A673 (cell line): ENCODE data around the gene SYT17. TPM values are rescaled to one million over a fixed set of nuclear protein-coding genes. Genes with fewer than 3 reads are reported as not detected.

Source experiments
- Bru-seq: library from RNA; stranded (reverse); fragments of 400-500 nt; gene quantifications from one replicate; lab custom pipeline; 2021; lab: Mats Ljungman, UMichigan
- BruChase-seq, 2 experiments: library from RNA; stranded (reverse); fragments of 400-500 nt; gene quantifications; one replicate each; lab custom pipeline; 2021; lab: Mats Ljungman, UMichigan
- BruUV-seq: library from RNA; stranded (reverse); fragments of 400-500 nt; replicated peaks from 2 replicates; lab custom pipeline; 2021; lab: Mats Ljungman, UMichigan
- CTCF ChIA-PET: fragments of 300-600 bp; sonication (Branson Sonifier 250); formaldehyde crosslinking; loops from one replicate; lab custom pipeline; 2022; ENCODE audit warnings: antibody characterized with exemption; lab: Charles Lee
- POLR2A ChIA-PET: fragments of 300-600 bp; sonication (Branson Sonifier 250); formaldehyde crosslinking; loops from one replicate; lab custom pipeline; 2022; ENCODE audit warnings: antibody characterized with exemption; ENCODE audit not compliant: low non-redundant PET; lab: Charles Lee
- DNase-seq: peaks from one replicate; pipeline ENCODE4 v3.0.0-alpha.2; 2015; ENCODE audit warnings: low spot score
- H3K27ac ChIP-seq: fragments of 200-600 bp; sonication (generic); 2 replicates; pipeline ENCODE4 v1.5.1; 2016; ENCODE audit warnings: mixed run types, low read depth, mild to moderate bottlenecking, mixed read lengths, antibody characterized with exemption, low read length; ENCODE audit not compliant: poor library complexity, severe bottlenecking
- H3K27me3 ChIP-seq: fragments of 200-600 bp; sonication (generic); replicated peaks from 2 replicates; pipeline ENCODE4 v1.6.1; 2017; ENCODE audit warnings: mixed run types, low read depth, mild to moderate bottlenecking, mixed read lengths, antibody characterized with exemption, low read length; ENCODE audit not compliant: insufficient read depth, poor library complexity
- H3K36me3 ChIP-seq: fragments of 200-600 bp; sonication (generic); 2 replicates; pipeline ENCODE4 v1.6.1; 2016; ENCODE audit warnings: mixed run types, mild to moderate bottlenecking, mixed read lengths, antibody characterized with exemption, low read length; ENCODE audit not compliant: insufficient read depth, poor library complexity, severe bottlenecking
- H3K4me1 ChIP-seq: fragments of 200-600 bp; sonication (generic); 2 replicates; pipeline ENCODE4 v1.6.1; 2017; ENCODE audit warnings: mixed run types, mild to moderate bottlenecking, mixed read lengths, antibody characterized with exemption, low read length; ENCODE audit not compliant: insufficient read depth, poor library complexity, severe bottlenecking
- H3K4me3 ChIP-seq: fragments of 200-600 bp; sonication (generic); 2 replicates; pipeline ENCODE4 v1.5.1; 2016; ENCODE audit warnings: low read depth, mixed run types, mild to moderate bottlenecking, mixed read lengths, low read length; ENCODE audit not compliant: poor library complexity, severe bottlenecking
- H3K9me3 ChIP-seq: fragments of 200-600 bp; sonication (generic); 2 replicates; pipeline ENCODE4 v1.6.1; 2016; ENCODE audit warnings: mixed run types, low read depth, mild to moderate bottlenecking, mixed read lengths, antibody characterized with exemption, low read length; ENCODE audit not compliant: poor library complexity, severe bottlenecking
- EZH2 ChIP-seq: fragments of 200-600 bp; sonication (generic); IDR thresholded peaks from 2 replicates; pipeline ENCODE4 v1.6.1; 2017; ENCODE audit warnings: borderline replicate concordance, low read depth, mild to moderate bottlenecking, mixed read lengths, antibody characterized with exemption, low read length; ENCODE audit not compliant: poor library complexity, severe bottlenecking
- intact Hi-C: fragments of 100-400 bp; cut with micrococcal nuclease; formaldehyde crosslinking; loops from one replicate; pipeline ENCODE4 v1.10.0; 2022; ENCODE audit not compliant: unreplicated experiment
- long read RNA-seq: library from polyadenylated mRNA; stranded (forward); transcript quantifications from one replicate; pipeline ENCODE4 v2.0.0, GENCODE V29; 2022
- total RNA-seq: library from RNA; stranded (reverse); gene quantifications from 2 replicates; pipeline ENCODE4 v1.2.3, GENCODE V29; 2021
- TF ChIP-seq, protein P1 (sequence below): fragments of 300-800, 200-600 bp; sonication (generic); conservative IDR thresholded peaks from 2 replicates; pipeline ENCODE4 v1.5.1; 2017; ENCODE audit warnings: low read depth, mild to moderate bottlenecking, antibody characterized with exemption, low read length, moderate library complexity, mixed read lengths

SYT17 gene, protein sequence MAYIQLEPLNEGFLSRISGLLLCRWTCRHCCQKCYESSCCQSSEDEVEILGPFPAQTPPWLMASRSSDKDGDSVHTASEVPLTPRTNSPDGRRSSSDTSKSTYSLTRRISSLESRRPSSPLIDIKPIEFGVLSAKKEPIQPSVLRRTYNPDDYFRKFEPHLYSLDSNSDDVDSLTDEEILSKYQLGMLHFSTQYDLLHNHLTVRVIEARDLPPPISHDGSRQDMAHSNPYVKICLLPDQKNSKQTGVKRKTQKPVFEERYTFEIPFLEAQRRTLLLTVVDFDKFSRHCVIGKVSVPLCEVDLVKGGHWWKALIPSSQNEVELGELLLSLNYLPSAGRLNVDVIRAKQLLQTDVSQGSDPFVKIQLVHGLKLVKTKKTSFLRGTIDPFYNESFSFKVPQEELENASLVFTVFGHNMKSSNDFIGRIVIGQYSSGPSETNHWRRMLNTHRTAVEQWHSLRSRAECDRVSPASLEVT
- total RNA-seq (0.24 and 0.61 TPM in 2 replicates), Bru-seq, nascent RNA (percentile 15 among the genes with signal in this experiment), BruChase-seq, experiment 1, labeled RNA remaining after a 2-hour chase (percentile 13 among the genes with signal in this experiment), BruChase-seq, experiment 2, labeled RNA remaining after a 6-hour chase (percentile 12 among the genes with signal in this experiment)
- long read RNA-seq, result 0 reads

DNA sequence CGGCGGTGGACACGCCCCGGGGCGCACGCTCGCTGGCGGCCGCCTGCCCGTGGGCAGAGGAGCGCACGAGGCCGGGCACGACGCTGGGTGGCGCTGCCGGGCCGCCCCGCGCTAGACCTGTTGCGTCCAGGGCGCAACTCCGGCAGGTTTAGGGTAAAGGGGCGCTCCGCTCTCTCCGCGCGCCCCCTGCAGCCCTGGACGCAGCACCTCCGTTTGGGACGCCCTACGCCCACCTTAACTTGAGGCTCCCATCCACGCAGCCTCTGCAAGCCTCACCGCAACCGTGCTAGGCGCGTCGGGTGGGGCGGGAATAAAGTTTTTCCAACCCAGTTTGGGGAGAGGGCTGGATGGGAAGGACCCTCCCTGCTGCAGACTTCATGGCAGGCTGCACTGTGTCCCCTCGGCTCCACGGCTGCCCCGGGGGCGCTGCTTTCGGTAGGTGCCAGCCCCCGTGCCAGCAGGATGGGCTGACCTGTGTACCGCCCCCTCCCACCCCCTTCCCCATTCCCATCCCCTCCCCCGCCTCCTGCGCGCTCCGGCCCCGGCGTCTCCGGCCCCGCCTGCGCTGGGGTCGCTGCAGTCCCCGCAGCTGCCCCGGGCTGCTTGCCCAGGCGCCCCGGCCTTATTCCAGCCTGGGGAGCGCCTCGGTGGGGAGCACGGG is at the start of gene SYT17:
Gene SYT17, plus strand, starts transcription at position 531 of the 661 bp plus-strand sequence. CDS start 407 bp downstream, outside the sequence.
- no TSS peak for BruUV-seq
- Histone ChIP-seq H3K4me3 (peak within 1 kb of the TSS; percentile 52), H3K9me3 (no peaks in the 10 kb centered on the region), H3K27ac (no peak within 1 kb of the TSS), H3K36me3 (no peaks in the 10 kb centered on the region), H3K27me3 (peaks cover 31% of the 10 kb centered on the region), H3K4me1 (no peaks in the 10 kb centered on the region)
- ChIA-PET CTCF (interaction anchor here (1.6 kb wide), 1 partner anchor 37 kb away, joined by 3 read pairs; no protein-coding TSS in a partner anchor), POLR2A (no interaction called here)
- peak; percentile 80 for DNase-seq
- intact Hi-C loops, result no loop called here
- no peak for TF ChIP-seq EZH2
- TF ChIP-seq, protein P1, sequence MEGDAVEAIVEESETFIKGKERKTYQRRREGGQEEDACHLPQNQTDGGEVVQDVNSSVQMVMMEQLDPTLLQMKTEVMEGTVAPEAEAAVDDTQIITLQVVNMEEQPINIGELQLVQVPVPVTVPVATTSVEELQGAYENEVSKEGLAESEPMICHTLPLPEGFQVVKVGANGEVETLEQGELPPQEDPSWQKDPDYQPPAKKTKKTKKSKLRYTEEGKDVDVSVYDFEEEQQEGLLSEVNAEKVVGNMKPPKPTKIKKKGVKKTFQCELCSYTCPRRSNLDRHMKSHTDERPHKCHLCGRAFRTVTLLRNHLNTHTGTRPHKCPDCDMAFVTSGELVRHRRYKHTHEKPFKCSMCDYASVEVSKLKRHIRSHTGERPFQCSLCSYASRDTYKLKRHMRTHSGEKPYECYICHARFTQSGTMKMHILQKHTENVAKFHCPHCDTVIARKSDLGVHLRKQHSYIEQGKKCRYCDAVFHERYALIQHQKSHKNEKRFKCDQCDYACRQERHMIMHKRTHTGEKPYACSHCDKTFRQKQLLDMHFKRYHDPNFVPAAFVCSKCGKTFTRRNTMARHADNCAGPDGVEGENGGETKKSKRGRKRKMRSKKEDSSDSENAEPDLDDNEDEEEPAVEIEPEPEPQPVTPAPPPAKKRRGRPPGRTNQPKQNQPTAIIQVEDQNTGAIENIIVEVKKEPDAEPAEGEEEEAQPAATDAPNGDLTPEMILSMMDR, result peak; percentile 68

DNA sequence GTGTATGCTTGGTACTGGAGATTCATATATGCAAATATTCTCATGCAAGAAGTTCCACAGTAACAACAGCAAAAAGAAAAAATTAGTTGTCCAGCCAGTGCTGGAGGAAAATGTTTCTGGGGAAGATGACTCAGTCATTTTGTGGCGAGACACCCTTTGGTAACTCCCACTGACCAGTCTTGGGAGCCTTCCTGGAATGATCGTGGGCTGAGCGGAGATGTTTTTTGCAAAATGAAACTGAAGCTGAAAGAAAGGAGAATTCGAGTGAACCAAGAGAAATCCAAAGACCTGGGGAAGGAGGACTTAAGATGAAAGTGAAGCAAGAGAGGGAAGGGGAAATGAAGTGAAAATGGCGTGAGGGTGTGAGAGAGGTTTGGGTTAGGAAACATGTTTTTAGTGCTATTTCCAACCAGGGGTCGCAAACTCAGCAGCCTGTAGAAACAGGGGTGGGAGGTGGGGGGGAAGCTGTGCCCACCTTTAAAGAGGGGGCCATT is 49.1 kb upstream of the SYT17 start:
- TF ChIP-seq EZH2, result no peak
- TF ChIP-seq, protein P1, result no peak
- CTCF ChIA-PET, result no interaction called here
- intact Hi-C loops, result no loop called here
- H3K9me3 ChIP-seq, result no peaks in the 10 kb centered on the region
- POLR2A ChIA-PET, result interaction anchor here (0.5 kb wide), 1 partner anchor 329 kb away, joined by 3 read pairs; the partner anchor contains the start of gene RPS15A
- H3K27me3 ChIP-seq, result no peaks in the 10 kb centered on the region
- H3K4me3 ChIP-seq, result peak overlapping the region; percentile 22
- peaks cover 40% of the 10 kb centered on the region for H3K4me1 ChIP-seq
- BruUV-seq, result no TSS peak
- H3K27ac ChIP-seq, result no peak overlapping the region
- no peaks in the 10 kb centered on the region for H3K36me3 ChIP-seq
- no peak for DNase-seq

DNA sequence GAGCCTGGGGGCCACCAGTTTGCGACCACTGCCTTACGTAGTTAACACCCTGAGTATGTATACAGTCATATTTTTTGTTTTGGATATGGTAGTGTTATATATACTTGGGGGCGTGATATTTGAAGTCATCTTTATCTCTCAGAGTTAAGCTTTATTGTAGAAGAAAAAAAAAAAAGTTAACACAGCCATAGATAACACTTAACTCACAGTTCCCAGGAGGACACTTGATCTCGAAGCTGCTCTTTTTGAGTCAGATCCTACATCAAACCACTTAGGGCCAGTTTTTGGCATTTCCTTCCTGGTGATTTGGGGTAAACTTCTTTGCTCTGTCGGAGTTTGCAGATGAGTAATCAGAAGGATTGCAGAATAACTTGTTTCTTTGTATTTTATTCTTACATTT is 48.5 kb upstream of the SYT17 start:
- H3K4me3 ChIP-seq, result no peak overlapping the region
- no peak for TF ChIP-seq EZH2
- TF ChIP-seq, protein P1, result no peak
- H3K9me3 ChIP-seq, result no peaks in the 10 kb centered on the region
- POLR2A ChIA-PET, result interaction anchor here (0.5 kb wide), 1 partner anchor 329 kb away, joined by 3 read pairs; the partner anchor contains the start of gene RPS15A
- no peaks in the 10 kb centered on the region for H3K27me3 ChIP-seq
- H3K27ac ChIP-seq, result no peak overlapping the region
- peaks cover 40% of the 10 kb centered on the region for H3K4me1 ChIP-seq
- CTCF ChIA-PET, result interaction anchor here (0.6 kb wide), 1 partner anchor 16 kb away, joined by 4 read pairs; no protein-coding TSS in a partner anchor
- intact Hi-C loops, result no loop called here
- no TSS peak for BruUV-seq
- peak; percentile 69 for DNase-seq
- H3K36me3 ChIP-seq, result no peaks in the 10 kb centered on the region
